Measurements from ENCODE around the gene PTPN9.

GRCh38 chr15:75570126-75570845 lies 8.8 kb downstream of the PTPN9 start:
- TF ChIP-seq CTCF (IDR thresholded peaks at IDR 0.05; ENCODE audit: low read length) (no peak), EZH2 (optimal IDR thresholded peaks at IDR 0.05; ENCODE audit: low read depth, low read length) (no peak), EZH2phosphoT487 (IDR thresholded peaks at IDR 0.05; ENCODE audit: low read length) (no peak)

Data from MM.1S (cell line).